ENCODE measurements around the gene ANKRD39.
A peak's percentile ranks its signal among the peaks of the same experiment; 100 is the strongest.
"Not testable (repeated sequence)": the region's sequence is repeated elsewhere in the genome, so short reads cannot be mapped to it uniquely, and the experiment has no call there.

ANKRD39 gene

DNA sequence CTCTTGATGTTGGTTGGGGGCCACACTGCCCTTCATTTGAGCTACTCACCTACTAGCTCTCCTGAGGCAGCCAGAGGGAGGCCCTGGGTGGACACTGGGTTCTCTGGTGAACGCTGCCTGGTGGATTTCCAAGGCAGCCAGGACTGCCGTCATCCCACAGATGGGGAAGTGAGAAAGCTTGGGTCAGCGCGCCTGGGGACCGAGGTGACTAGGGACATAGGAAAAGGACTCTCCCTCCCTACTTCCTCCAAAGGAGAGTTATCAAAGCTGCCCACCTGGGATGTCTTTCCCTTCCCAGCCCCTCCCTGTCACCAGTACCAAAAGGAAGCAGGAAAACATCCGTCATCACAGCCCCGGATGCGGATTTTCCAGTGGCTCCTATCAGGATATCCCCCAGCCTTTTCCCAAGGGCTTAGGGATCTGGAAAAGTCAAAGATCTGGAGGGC lies 15.9 kb upstream of the ANKRD39 start:
- no peak for DNase-seq (ENCODE audit: low read depth in 3 of 3, low spot score in 1 of 3)

DNA sequence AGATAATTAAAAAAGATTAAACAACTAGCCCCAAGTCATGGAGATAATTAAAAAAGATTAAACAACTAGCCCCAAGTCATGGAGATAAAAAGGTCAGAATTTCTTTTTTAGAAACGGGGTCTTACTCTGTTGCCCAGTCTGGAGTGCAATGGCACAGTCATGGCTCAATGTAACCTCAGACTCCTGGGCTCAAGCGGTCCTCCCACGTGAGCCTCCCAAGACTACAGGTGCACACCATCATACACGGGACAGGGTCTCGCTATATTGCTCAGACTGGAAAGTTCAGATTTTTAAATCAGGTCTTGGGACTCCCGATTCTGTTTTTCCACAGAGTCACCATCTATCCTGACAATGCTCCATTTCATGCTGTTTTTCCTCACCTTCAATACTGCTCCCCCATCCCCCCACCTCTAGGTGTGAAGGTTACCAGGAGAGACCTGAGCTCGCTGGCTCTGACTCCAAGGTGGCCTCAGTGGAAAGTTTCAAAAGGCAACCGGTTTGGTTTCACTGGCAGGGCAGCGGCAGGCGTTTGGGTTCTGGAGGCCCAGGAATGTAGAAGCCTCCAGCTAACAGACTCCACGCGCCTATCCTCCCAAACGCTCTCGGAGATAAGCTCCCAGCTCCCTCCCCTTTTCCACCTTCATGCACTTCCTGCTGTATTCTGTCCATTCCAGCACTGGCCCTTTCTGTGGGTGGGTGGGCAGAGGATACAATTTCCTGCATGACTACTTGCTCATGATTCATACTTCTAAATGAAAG lies 15.0 kb upstream of the ANKRD39 start:
- no peak for DNase-seq (ENCODE audit: low read depth in 3 of 3, low spot score in 1 of 3)

DNA sequence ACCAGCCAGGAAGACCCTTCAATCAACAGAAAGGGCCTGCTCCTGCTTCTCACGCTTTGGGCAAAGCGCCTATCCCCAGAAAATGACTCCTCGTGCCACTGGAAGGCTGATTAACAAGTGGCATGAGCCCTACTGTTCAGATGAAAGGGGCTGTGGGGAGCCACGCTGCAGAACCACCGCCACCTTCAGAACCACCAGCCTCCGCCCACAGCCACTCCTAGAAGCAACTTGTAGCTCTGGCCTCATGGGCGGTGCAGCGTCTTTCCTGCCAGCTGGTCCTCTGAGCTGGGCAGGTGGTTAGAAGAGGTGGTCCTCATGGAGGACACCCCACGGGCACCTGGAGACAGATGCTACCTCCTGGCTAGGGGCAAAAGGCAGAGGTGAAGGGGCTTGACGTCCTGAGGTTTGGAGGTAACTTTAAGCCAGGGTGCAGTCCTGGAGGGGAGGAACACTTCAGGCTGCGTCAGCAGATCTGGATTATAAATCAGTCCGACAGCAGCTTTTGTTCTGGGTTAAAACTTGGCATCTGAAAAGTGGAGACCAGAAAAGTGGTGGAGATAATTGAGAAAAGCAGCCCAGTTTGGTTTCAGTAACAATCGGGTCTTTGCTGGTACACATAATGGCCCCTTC lies 12.9 kb upstream of the ANKRD39 start:
- DNase-seq (ENCODE audit: low read depth in 3 of 3, low spot score in 1 of 3) = peak in 1 of 3 donors; percentile 19

DNA sequence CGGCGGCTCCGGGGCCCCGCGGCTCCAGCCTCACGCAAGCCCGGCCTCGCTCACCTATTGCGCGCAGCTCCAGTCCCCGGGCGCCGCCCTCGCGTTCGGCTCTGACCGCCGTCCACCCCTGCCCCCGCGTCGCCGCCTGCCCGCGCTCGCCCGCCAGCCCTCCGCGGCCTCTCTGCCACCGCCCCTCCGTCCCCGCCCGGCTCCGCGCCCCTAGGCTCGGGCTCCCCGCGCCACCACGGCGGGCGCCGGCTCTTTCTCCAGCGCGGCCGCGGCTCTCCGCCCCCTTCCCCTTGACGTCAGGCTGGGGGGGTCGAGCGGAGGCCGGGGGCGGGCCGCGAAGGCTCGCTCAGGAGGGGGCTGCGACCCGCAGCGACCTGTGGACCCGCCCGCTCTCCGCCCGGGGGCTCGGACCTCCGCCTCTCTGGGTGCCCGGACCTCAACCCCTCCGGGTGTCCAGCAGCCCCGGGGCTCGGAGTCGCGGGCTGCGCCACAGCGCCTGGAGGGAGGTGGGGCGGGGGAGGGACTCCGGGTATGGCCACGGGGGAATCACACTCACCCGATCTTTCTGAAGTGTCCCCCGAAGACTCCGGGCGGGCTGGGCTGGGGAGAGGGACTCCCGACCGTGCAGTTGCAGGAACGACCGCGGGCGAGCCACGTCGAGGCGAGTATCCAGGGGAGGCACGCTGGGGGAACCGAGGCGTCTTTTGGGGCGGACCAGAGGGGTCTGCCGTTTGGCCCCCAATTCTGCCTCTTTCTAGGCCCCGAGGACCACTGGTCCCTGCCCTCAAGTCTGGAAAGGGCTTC lies 12.2 kb upstream of the ANKRD39 start, which contains the start of gene SEMA4C:
SEMA4C (minus strand) TSS at position 259 of the 804 bp plus-strand sequence. CDS start 2,194 bp downstream, outside the sequence.
- peak in 1 of 3 donors; percentile 41 for DNase-seq (ENCODE audit: low read depth in 3 of 3, low spot score in 1 of 3)

DNA sequence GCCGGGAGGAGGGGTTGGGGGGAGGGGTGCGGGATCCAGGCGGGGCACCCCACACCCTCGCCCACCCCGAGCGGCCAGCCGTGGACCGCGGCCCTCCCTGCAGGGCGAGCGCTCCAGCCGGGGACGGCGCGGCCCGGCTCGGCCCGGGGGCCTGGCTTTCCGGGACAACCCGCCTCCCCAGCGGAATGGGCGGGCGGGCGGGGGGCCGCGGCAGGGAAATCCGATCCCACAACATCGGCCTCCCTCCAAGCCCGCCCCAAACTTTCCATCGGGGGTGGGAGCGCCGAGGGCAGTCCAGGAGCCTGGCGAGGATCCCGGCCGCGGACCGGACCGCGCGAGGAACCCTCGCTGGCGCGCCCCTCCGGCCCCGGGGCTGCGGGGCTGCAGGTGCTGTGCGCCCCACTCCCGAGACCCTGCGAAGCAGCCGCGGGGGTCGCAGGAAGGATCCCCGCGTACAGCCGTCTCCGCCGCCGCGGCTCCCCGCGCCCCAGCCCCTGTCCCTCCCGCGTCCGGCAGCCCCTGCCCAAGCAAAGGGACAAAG lies 11.5 kb upstream of the ANKRD39 start:
- DNase-seq (ENCODE audit: low read depth in 3 of 3, low spot score in 1 of 3) = no peak

DNA sequence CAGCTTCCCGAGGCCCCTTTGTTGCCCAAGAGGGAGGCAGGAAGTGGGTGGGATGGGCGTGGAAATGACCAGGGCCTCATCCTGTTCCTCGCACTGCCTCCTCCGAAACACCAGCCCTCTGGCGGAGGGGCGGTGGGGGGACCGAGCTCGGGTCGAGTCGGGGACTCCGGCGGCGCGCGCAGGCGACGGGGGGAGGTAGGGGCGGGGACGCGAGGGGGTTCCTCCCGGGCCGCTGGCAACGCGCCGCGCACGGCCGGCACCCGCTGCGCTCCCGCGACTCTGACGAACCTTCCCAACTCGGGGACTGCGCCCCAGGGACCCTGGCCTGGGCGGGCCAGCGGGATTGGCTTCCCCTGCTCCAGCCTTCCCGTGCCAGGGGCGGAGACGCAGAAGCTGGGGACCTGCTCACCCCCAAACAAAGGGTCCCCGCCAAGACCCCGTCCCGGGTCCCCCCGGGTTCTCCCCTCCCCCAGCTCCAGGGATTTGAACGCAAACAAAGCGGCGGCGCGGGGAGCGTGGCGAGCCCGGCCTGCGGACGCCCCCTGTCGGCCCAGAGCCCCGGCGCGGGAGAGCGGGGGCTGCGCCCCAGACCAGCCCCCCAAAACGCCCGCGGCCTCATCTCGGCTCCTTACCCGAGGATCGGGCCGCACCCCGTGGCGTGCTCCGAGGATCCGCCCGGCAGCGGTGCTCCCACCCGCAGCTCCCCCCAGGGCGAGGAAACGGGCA lies 10.9 kb upstream of the ANKRD39 start:
- peak in 1 of 3 donors; percentile 41 for DNase-seq (ENCODE audit: low read depth in 3 of 3, low spot score in 1 of 3)

DNA sequence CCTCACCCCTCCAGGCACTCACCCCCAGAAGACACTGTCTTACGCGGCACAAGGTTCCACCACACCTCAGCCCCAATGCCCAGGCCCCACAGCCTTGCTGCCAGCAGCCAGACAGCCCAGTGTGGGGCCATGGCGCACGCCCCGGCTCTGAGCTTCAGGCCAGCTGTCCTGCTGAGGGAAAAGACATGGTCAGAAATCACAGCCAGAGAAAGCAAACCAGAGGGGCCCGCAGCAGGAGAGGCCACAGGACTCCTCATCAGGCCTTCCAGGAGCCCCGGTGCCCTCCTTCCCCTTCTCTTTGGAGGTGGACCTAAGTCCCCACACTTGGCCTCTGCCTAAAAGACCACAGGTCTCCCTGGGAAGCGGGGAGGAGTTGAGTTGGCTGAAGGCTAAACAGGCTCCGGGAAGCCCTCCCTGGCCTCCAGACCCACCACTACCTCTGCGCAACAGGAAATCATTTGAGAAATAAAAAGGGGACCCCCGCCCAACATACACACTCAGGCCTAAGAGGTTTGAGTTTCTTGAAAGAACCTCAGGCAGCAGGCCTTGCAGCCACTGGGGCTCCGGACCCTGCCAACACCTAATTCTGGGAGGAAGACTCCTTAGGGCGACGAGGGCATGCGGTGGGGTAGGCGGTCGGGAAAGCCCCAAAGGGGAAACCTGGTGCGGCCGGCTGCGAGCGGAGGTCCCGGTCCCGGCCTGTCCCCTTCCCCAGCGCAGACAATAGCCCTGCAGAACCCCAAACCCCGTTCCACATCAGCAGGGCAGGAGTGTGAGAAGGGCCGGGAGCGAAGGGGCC lies 10.1 kb upstream of the ANKRD39 start:
- peak in 1 of 3 donors; percentile 21 for DNase-seq (ENCODE audit: low read depth in 3 of 3, low spot score in 1 of 3)

DNA sequence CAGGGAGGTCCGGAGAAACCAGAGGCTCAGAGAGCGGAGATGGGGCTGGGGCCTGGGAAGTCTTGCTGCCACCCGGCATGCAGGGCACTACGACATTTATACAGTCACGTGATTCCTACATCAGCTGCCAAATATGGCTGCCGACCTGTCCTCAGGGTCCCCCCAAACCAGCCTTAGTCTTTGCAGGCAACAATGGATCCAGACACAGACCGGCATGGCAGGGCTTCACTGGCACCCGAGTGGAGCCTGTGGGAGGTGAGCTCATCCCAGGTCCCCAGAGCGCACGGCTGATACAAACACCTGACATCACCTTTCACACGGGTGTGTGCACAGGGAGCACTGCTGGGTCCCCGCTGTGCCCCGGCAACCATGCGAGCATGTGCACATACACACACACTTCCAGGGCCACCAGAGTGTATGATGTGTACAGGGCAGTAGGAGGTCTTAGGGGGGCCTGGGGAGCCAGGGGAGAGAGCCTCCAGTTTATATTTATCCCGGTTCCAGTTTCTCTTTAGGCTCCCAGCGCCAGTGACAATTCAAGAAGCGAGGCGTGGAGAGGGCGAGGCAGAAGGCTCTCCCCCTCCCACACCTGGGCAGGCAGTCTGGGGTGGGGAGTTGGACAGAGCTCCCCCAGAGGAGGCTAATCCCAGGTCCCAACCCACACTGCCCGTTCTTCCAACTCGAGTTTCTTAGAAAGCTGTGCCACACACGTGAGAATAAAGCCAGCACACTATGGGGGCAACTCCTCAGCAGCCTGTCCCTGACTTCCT lies 9.4 kb upstream of the ANKRD39 start:
- no peak for DNase-seq (ENCODE audit: low read depth in 3 of 3, low spot score in 1 of 3)

DNA sequence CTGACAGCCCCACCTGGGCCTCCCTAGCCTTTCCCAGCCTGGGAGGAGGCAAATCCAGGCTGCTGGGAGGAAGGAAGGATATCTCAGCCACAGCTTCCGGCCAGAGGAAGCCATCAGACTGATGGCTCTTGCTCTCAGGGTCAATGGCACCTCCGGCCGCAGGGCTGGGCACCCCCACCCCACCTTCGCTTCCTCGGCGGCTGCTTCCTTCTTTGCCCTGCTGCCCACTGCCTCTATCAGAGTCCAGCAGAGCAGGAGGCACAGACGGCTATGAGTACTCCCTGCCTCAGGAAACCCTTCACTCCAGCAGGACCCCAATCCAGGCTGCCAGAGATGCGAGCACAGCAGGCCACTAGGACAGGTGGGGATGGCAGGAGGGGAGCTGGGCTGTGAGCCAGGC lies 8.8 kb upstream of the ANKRD39 start:
- no peak for DNase-seq (ENCODE audit: low read depth in 3 of 3, low spot score in 1 of 3)

DNA sequence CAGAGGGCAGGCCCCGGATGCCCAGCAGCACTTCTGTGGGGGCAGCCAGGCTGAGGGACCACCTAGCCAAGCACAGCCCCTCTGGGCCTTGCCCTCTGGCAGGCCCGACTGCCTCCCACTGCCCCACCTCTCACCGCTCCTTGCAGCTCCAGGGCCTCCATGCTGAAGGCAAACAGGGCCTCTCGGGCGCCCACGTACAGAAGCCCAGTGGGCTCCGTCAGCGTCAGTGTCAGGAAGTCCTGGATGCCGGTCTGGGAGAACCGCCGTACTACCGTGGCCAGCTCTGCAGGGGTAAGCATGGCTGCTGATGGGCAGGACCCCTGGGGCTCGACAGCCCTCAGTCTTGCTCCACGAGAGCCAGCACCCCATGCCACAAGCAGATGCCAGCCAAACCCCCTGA lies 8.3 kb upstream of the ANKRD39 start:
- DNase-seq (ENCODE audit: low read depth in 3 of 3, low spot score in 1 of 3) = no peak

DNA sequence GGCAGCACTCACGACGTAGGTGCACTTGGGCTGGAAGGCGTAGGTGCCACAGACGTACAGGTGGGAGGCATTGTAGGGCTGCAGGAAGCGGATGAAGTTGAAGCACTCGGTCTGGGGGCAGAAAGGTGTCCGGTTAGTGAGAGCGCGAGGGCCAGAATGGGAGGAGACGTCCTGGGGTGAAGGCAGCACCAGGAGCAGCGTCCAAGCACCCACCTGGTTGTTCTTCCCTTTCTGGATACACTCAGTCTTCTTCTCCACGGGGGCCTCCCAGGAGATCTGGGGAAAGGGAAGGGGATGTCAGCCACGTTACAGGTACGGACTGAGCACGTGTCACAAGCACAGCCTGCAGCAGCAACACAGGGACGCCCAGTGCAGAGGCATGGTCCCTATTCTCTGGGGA lies 7.8 kb upstream of the ANKRD39 start:
- no peak for DNase-seq (ENCODE audit: low read depth in 3 of 3, low spot score in 1 of 3)

DNA sequence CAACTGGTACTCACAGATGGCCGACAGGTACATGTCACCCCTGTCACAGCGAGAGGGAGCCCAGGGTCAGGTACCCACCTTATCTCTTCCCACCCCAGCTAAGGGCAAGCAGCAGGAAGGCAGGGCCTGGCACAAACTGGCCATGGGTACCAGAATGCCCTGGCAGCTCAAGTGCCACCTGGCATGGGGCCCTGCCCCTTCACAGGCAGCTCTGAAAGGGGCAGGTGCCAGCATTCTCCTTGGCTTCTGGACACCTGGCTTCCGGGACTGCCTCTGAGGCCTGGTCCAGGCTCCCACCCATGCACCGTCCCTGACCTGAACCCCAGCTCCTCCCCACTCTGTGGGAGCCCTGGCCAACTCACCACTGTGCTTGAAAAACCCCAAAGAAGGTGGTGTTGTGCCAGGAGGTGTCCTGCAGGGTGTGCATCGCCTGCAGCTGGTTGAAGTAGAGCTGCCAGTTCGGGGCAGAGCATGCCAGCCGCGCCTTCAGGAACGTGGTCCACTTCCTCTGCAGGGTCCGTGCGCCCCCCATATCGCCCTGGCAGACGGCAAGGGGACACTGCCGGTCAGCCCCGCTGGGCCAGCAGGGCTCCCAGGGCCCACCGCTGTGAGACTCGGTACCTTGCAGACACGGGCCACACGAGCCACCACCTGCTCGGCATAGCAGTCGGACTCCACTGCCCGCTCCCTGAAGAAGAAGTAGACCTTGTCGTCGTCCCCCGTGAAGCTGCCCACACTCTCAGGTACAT lies 6.7 kb upstream of the ANKRD39 start:
- no peak for DNase-seq (ENCODE audit: low read depth in 3 of 3, low spot score in 1 of 3)

DNA sequence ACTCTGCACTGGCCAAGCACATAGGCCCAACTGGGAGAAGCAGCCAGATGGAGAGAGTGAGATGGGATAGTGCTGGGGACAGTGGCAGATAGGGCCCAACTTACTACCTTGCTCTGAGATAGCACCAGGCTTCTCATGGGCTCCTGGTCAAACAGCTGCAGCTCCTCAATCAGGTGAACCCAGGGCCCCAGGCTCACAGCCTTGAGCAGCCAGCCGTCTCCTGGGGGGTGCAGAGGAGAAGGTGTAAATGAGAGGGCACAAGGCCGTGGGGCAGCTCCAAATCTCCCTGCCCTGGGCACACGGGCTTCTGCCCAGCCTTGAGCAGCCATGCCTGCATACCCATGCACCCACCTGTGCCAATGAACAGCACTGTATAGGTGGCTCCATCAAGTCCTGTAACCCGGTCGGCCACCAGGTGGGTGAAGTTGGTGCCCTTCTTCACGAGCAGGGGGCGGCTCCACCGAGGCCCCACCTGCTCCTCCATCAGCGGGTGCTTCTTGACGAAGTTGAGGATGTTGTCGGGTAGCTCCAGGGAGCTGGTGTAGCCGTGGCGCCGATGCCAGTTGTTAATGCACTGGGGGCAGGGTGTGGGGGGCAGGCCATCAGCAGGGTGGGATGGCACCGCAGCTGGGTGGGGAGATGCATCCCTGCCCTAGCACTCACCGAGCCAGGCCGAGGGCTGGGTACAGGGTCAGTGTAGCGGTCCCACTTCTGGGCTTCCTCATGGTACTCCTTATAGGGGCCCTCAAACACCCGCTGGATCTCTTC lies 5.9 kb upstream of the ANKRD39 start:
- DNase-seq (ENCODE audit: low read depth in 3 of 3, low spot score in 1 of 3) = no peak

DNA sequence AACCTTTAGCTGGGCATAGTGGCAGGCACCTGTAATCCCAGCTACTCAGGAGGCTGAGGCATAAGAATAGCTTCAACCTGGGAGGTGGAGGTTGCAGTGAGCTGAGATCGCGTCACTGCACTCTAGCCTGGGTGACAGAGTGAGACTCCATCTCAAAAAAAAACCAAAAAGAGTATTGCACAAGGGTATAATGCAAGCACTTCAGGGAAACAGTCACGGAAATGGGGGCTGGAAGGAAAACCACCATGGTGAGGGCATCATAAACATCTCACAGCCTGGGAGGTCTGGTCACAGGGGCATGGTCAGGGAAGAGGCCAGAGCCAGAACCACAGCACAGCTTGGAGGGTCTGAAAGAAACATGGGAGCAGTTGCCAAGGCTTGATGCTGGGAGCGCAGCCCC lies 5.2 kb upstream of the ANKRD39 start:
- DNase-seq (ENCODE audit: low read depth in 3 of 3, low spot score in 1 of 3) = not testable (repeated sequence)

DNA sequence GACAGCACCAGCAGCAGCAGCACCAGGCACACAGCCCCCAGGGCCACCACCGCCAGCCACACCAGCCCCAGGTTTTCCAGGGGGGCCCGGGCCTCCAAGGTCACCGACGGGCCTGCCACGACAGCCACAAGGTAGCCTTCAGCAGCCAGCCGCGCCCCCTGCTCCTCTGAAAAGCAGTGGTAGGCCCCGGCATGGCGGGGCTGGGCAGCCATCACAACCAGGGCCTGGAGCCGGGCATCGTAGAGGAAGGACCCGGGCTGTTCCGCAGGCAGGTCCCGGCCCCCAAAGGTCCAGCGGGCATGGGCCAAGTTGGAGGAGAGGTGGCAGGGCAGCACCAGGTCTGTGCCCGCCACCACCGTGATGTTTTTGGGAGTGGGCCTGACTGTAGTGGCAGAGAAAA lies 3.3 kb upstream of the ANKRD39 start:
- no peak for DNase-seq (ENCODE audit: low read depth in 3 of 3, low spot score in 1 of 3)

DNA sequence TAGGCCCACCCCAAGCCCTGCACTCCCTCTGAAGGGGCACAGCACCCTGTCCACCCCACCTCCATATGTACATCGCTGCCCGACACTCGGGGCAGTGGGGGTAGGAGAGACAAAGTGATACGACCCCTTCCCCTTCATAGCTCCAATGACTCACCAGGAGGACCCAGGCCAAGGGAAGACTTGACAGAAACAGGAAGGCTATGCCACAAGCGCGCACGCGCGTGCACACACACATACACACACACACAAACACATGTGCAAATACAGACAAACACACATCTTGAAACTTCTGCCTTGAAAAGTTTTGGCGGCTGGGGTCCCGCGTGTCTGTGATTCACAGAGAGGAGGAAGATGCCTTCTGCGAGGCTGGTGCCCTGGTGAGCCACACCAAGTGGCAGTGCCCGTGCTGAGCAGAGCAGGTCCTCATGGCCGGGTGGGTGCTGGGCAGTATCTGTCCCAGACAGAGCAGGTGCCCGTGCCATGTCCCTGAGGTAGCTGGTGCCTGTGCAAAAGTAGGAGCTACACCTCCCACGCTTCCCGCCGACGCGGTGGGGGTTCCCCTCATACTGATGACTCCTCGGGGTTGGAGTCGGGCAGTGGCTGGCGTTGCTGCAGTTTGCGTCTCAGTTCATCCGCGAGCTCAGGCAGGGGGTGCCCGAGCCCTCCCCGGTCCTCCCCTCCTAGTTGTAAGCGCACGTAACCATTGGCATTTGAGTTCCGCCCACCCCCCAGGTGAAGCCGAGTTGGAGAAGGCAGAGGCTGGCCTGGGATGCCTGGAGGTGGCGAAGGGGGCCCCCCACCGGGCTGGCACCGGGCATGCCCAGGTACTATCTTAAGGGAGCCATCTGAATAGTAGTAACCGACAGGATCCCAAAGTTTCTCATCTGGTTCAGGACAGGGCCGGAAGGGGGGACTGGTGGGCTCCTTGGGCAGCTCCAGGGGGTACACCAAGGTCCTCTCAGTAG lies 2.5 kb upstream of the ANKRD39 start:
- DNase-seq (ENCODE audit: low read depth in 3 of 3, low spot score in 1 of 3) = peak in 1 of 3 donors; percentile 35

DNA sequence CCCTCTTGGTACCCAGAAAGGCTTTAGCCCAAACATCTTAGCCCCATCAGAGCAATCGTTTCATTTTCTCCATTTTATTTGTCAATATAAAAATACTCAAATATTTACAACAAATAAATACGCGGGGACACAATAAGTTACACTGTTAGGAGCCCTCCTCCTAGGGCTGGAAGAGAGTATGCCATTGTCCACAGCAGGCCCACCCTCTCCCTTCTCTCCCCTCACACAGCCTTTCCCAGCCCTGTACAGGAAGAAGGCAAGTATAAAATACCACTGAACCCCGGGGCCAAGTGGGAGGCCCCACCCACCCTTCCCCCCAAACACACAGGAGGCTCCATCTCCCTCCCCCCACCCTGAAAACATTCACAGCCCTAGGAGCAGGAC lies 1.9 kb upstream of the ANKRD39 start:
- no peak for DNase-seq (ENCODE audit: low read depth in 3 of 3, low spot score in 1 of 3)
